Adrenal gland (tissue), 12 donors: ENCODE results near the gene HENMT1. TPM values are rescaled to one million over a fixed set of nuclear protein-coding genes. Genes with fewer than 3 reads are reported as not detected.

Experiments used
- DNase-seq, 7 donors: peaks; one replicate each; pipeline ENCODE4 v3.0.0-alpha.2; 2019 to 2020
- H3K27ac ChIP-seq, 5 donors: fragments of 200-600 bp; sonication (generic) in 4 of 5; 1 replicate in 3 of 5; 2 replicates in 2 of 5; pipeline versions ENCODE4 v1.5.1 to v1.8.0; 2016 to 2020; ENCODE audit warnings: mild to moderate bottlenecking in 1 of 5
- H3K27me3 ChIP-seq: fragments of 200-600 bp; 2 replicates; pipeline ENCODE4 v1.8.0; 2021
- H3K36me3 ChIP-seq, 2 donors: fragments of 200-600 bp; replicated peaks in 1 of 2; 1 replicate in 1 of 2; 2 replicates in 1 of 2; pipeline versions ENCODE4 v1.5.1 to v1.8.0; 2018 to 2022
- H3K4me1 ChIP-seq, 2 donors: fragments of 200-600 bp; replicated peaks in 1 of 2; 1 replicate in 1 of 2; 2 replicates in 1 of 2; pipeline versions ENCODE4 v1.5.1 to v1.8.0; 2018 to 2021
- H3K4me3 ChIP-seq, 4 donors: fragments of 200-600 bp; sonication (generic) in 3 of 4; one replicate each; pipeline ENCODE4 v1.5.1; 2016 to 2018
- H3K9me3 ChIP-seq, 3 donors: fragments of 200-600 bp; sonication (generic) in 1 of 3; replicated peaks in 1 of 3; 1 replicate in 2 of 3; 2 replicates in 1 of 3; pipeline versions ENCODE4 v1.5.1 to v1.8.0; 2016 to 2021
- CTCF ChIP-seq, 6 experiments: fragments of 450-650 bp in 4 of 6; fragments of 200-600 bp in 2 of 6; sonication (generic) in 1 of 6; IDR thresholded peaks; 1 replicate in 5 of 6; 2 replicates in 1 of 6; pipeline versions ENCODE4 v1.5.1 to v1.8.0; 2016 to 2021; ENCODE audit warnings: antibody characterized with exemption in 6 of 6, mild to moderate bottlenecking in 2 of 6, moderate library complexity in 1 of 6
- POLR2A ChIP-seq, 2 donors: fragments of 450-650 bp; IDR thresholded peaks; one replicate each; pipeline ENCODE4 v1.6.1; 2017; ENCODE audit warnings: antibody characterized with exemption in 2 of 2, mild to moderate bottlenecking in 2 of 2, moderate library complexity in 1 of 2
- whole genome bisulfite sequencing, 4 donors: extraction: QIAGEN DNeasy Blood & Tissue Kit in 2 of 4; methylation state at CpG; one replicate each; pipeline versions ENCODE4 v1.1.5 to v1.1.7; 2013 to 2017; 5-methylcytosine and 5-hydroxymethylcytosine counted together
- intact Hi-C, 2 donors: fragments of 100-400 bp; cut with DNase I; formaldehyde crosslinking; loops; one replicate each; pipeline versions ENCODE4 v1.14.1 to v1.15.0; 2022 to 2023
- polyA plus RNA-seq, 3 donors: library from polyadenylated mRNA; stranded (reverse); fragments of 200-250 nt in 2 of 3; fragments of 350-450 nt in 1 of 3; fragmentation: Illumina TruSeq in 1 of 3; extraction: RNeasy Lipid Tissue Mini Kit (QIAGEN cat#74804) in 1 of 3; gene quantifications; one replicate each; pipeline ENCODE4 v1.2.3, GENCODE V29; 2013 to 2014
- total RNA-seq, 9 donors: library from RNA; depleted of rRNA in 4 of 9; stranded (reverse); fragments of >200 nt in 4 of 9; fragments of 120-200 nt in 1 of 9; fragmentation: NEBNext Ultra II Directional in 1 of 9; extraction: Animal tissue kit (Norgen Biotek cat#: 25700) in 1 of 9; gene quantifications; one replicate each; pipeline versions ENCODE4 v1.1.0 to v1.2.4, GENCODE V29; 2013 to 2023
- donor health status: healthy with polysubstance abuse.
- donor health status: Bipolar disorder and iron deficiency.
- donor health status: DM: yes; HTN: yes; CAD: no.
- donor health status: DM: no; HTN: no; CAD: no.
- donor health status: DM: no; HTN: no; CAD: no.
- donor health status: DM: yes; HTN: yes; CAD: no.

The HENMT1 gene
- total and polyA plus RNA-seq, 12 donors = 1.2 to 22.2 (median 3.4) TPM

GRCh38 chr1:108665067-108665466 is 4.2 kb upstream of the HENMT1 start:
- TF ChIP-seq POLR2A (IDR thresholded peaks at IDR 0.05) (no peak), CTCF (IDR thresholded peaks at IDR 0.05) (no peak)
- Histone ChIP-seq H3K4me3 (no peak overlapping the region), H3K9me3 (no peaks in the 10 kb centered on the region), H3K4me1 (peaks cover 0 to 9% of the 10 kb centered on the region in 2 donors), H3K27me3 (no peaks in the 10 kb centered on the region), H3K27ac (no peak overlapping the region), H3K36me3 (no peaks in the 10 kb centered on the region)
- WGBS, 4 donors = 70 to 83% (median 80%) methylated on average over 2 of the region's 2 CpGs
- no peak for DNase-seq
- intact Hi-C loops = no loop called here

GRCh38 chr1:108664481-108664880 is 3.6 kb upstream of the HENMT1 start:
- Histone ChIP-seq H3K9me3 (no peaks in the 10 kb centered on the region), H3K4me1 (peaks cover 0 to 9% of the 10 kb centered on the region in 2 donors), H3K36me3 (no peaks in the 10 kb centered on the region), H3K4me3 (no peak overlapping the region), H3K27ac (no peak overlapping the region), H3K27me3 (no peaks in the 10 kb centered on the region)
- intact Hi-C loops = no loop called here
- no peak for DNase-seq
- TF ChIP-seq POLR2A (IDR thresholded peaks at IDR 0.05) (no peak), CTCF (IDR thresholded peaks at IDR 0.05) (no peak)
- 81 to 86% (median 83%) methylated on average over 4 to 6 of the region's 6 CpGs for WGBS, 4 donors

- no peak for DNase-seq
- Histone ChIP-seq H3K36me3 (no peaks in the 10 kb centered on the region), H3K27me3 (no peaks in the 10 kb centered on the region), H3K9me3 (no peaks in the 10 kb centered on the region), H3K4me3 (no peak overlapping the region), H3K4me1 (peaks cover 0 to 9% of the 10 kb centered on the region in 2 donors), H3K27ac (no peak overlapping the region)
- intact Hi-C loops = no loop called here
- TF ChIP-seq CTCF (IDR thresholded peaks at IDR 0.05) (no peak), POLR2A (IDR thresholded peaks at IDR 0.05) (no peak)
- WGBS, 4 donors = 64 to 81% (median 75%) methylated on average over 2 of the region's 2 CpGs
Measured at GRCh38 chr1:108663074-108663473, 2.2 kb upstream of the HENMT1 start.

- intact Hi-C loops = no loop called here
- 82 to 94% (median 87%) methylated on average over 5 of the region's 5 CpGs for WGBS, 4 donors
- Histone ChIP-seq H3K27me3 (no peaks in the 10 kb centered on the region), H3K9me3 (no peaks in the 10 kb centered on the region), H3K4me3 (no peak overlapping the region), H3K36me3 (no peaks in the 10 kb centered on the region), H3K27ac (no peak overlapping the region), H3K4me1 (peaks cover 0 to 9% of the 10 kb centered on the region in 2 donors)
- no peak for DNase-seq
- TF ChIP-seq POLR2A (IDR thresholded peaks at IDR 0.05) = no peak
- no peak for TF ChIP-seq CTCF (IDR thresholded peaks at IDR 0.05)
Measured at GRCh38 chr1:108657356-108658080, 3.4 kb downstream of the HENMT1 start.
